Hepatocyte (in vitro differentiated cells): ENCODE measurements around the gene NEURL4. TPM values are rescaled to one million over a fixed set of nuclear protein-coding genes. Genes with fewer than 3 reads are reported as not detected.
"Not testable (repeated sequence)": the region's sequence is repeated elsewhere in the genome, so short reads cannot be mapped to it uniquely, and the experiment has no call there.

Experiments used
- DNase-seq: peaks from one replicate; pipeline ENCODE4 v3.0.0-alpha.2; 2016; ENCODE audit warnings: low spot score
- H2AFZ ChIP-seq: fragments of 200-600 bp; sonication (generic); 2 replicates; pipeline ENCODE4 v1.6.0; 2016; ENCODE audit warnings: antibody characterized with exemption, mild to moderate bottlenecking
- H3K27ac ChIP-seq: fragments of 200-600 bp; sonication (generic); 2 replicates; pipeline ENCODE4 v1.5.1; 2016; ENCODE audit warnings: mild to moderate bottlenecking
- H3K27me3 ChIP-seq: fragments of 200-600 bp; sonication (generic); 2 replicates; pipeline ENCODE4 v1.6.1; 2016
- H3K36me3 ChIP-seq: fragments of 200-600 bp; sonication (generic); replicated peaks from 2 replicates; pipeline ENCODE4 v1.5.1; 2016; ENCODE audit warnings: low read depth; ENCODE audit not compliant: insufficient read depth
- H3K4me1 ChIP-seq: fragments of 200-600 bp; sonication (generic); 2 replicates; pipeline ENCODE4 v1.5.1; 2016; ENCODE audit warnings: mild to moderate bottlenecking, moderate library complexity; ENCODE audit not compliant: insufficient read depth
- H3K4me2 ChIP-seq: fragments of 200-600 bp; sonication (generic); 2 replicates; pipeline ENCODE4 v1.6.0; 2016
- H3K4me3 ChIP-seq: fragments of 200-600 bp; sonication (generic); 2 replicates; pipeline ENCODE4 v1.5.1; 2016; ENCODE audit warnings: mild to moderate bottlenecking
- H3K79me2 ChIP-seq: fragments of 200-600 bp; sonication (generic); 2 replicates; pipeline ENCODE4 v1.6.0; 2017; ENCODE audit warnings: mild to moderate bottlenecking
- H3K9me2 ChIP-seq: fragments of 200-600 bp; sonication (generic); replicated peaks from 2 replicates; pipeline ENCODE4 v1.6.0; 2017; ENCODE audit warnings: mild to moderate bottlenecking; ENCODE audit not compliant: insufficient read depth
- H3K9me3 ChIP-seq: fragments of 200-600 bp; sonication (generic); 2 replicates; pipeline ENCODE4 v1.5.1; 2016; ENCODE audit warnings: low read depth, mild to moderate bottlenecking
- H4K20me1 ChIP-seq: fragments of 200-600 bp; sonication (generic); 2 replicates; pipeline ENCODE4 v1.6.0; 2016; ENCODE audit warnings: mild to moderate bottlenecking; ENCODE audit not compliant: insufficient read depth, poor library complexity, severe bottlenecking
- CTCF ChIP-seq: fragments of 200-600 bp; sonication (generic); IDR thresholded peaks from 2 replicates; pipeline ENCODE4 v1.5.1; 2016; ENCODE audit warnings: antibody characterized with exemption, mild to moderate bottlenecking; ENCODE audit not compliant: poor library complexity
- EZH2 ChIP-seq: fragments of 200-600 bp; sonication (generic); IDR thresholded peaks from 2 replicates; pipeline ENCODE4 v1.6.1; 2016; ENCODE audit warnings: antibody characterized with exemption, mild to moderate bottlenecking, borderline replicate concordance
- EZH2phosphoT487 ChIP-seq: fragments of 200-600 bp; sonication (generic); IDR thresholded peaks from one replicate; pipeline ENCODE4 v1.6.1; 2018; ENCODE audit warnings: antibody characterized with exemption, mild to moderate bottlenecking, low read depth, moderate library complexity; ENCODE audit not compliant: unreplicated experiment, severe bottlenecking
- WGBS: methylation state at CpG from one replicate; pipeline ENCODE4 v1.1.6; 2016; ENCODE audit warnings: low lambda C conversion rate; ENCODE audit errors: missing lambda C conversion rate; 5-methylcytosine and 5-hydroxymethylcytosine counted together
- polyA plus RNA-seq: library from polyadenylated mRNA; unstranded; fragments of >200 nt; fragmentation: Nextera tagmentation; extraction: Ambion mirVana; gene quantifications from 2 replicates; pipeline ENCODE4 v1.2.1, GENCODE V29; 2016
- total RNA-seq: library from RNA; depleted of rRNA; stranded (reverse); fragments of >200 nt; gene quantifications from 2 replicates; pipeline ENCODE4 v1.2.3, GENCODE V29; 2014

The NEURL4 gene
- total and polyA plus RNA-seq, 2 experiments from 2014 or later: 9.5 to 9.6 TPM

- Histone ChIP-seq H3K79me2 (no peaks in the 10 kb centered on the region), H2AFZ (no peak overlapping the region)
- TF ChIP-seq EZH2phosphoT487: no peak
- no peak for TF ChIP-seq CTCF
- no peak for TF ChIP-seq EZH2
Observed at GRCh38 chr17:7343250-7343649, 14.1 kb upstream of the NEURL4 start.

GRCh38 chr17:7341842-7342241 lies 12.7 kb upstream of the NEURL4 start:
- 95% methylated on average over 13 of the region's 13 CpGs for WGBS
- no peaks in the 10 kb centered on the region for H3K4me1 ChIP-seq
- no peak for TF ChIP-seq CTCF
- no peak for TF ChIP-seq EZH2phosphoT487
- TF ChIP-seq EZH2: no peak

More at GRCh38 chr17:7343250-7343649, 14.1 kb upstream of the NEURL4 start:
- no peaks in the 10 kb centered on the region for H4K20me1 ChIP-seq
- DNase-seq: no peak
- no peak overlapping the region for H3K4me3 ChIP-seq
- 84% methylated on average over 14 of the region's 15 CpGs for WGBS
- H3K9me3 ChIP-seq: no peaks in the 10 kb centered on the region
- H3K4me1 ChIP-seq: no peaks in the 10 kb centered on the region
- H3K27me3 ChIP-seq: no peaks in the 10 kb centered on the region
- H3K27ac ChIP-seq: no peak overlapping the region
- no peaks in the 10 kb centered on the region for H3K36me3 ChIP-seq
- H3K9me2 ChIP-seq: no peaks in the 10 kb centered on the region
- H3K4me2 ChIP-seq: no peak overlapping the region

GRCh38 chr17:7340179-7340578 lies 11.0 kb upstream of the NEURL4 start:
- Histone ChIP-seq H3K79me2 (no peaks in the 10 kb centered on the region), H3K4me3 (no peak overlapping the region), H3K27ac (no peak overlapping the region), H3K4me2 (no peak overlapping the region), H3K27me3 (no peaks in the 10 kb centered on the region), H3K4me1 (no peaks in the 10 kb centered on the region), H3K9me2 (no peaks in the 10 kb centered on the region), H2AFZ (no peak overlapping the region), H3K9me3 (no peaks in the 10 kb centered on the region), H3K36me3 (no peaks in the 10 kb centered on the region), H4K20me1 (no peaks in the 10 kb centered on the region)
- no peak for TF ChIP-seq EZH2
- no peak for TF ChIP-seq CTCF
- no peak for TF ChIP-seq EZH2phosphoT487
- 82% methylated on average over 2 of the region's 2 CpGs for WGBS
- DNase-seq: no peak

More at GRCh38 chr17:7341842-7342241, 12.7 kb upstream of the NEURL4 start:
- H4K20me1 ChIP-seq: no peaks in the 10 kb centered on the region
- H3K36me3 ChIP-seq: no peaks in the 10 kb centered on the region
- H3K9me2 ChIP-seq: no peaks in the 10 kb centered on the region
- no peak overlapping the region for H3K4me3 ChIP-seq
- H3K9me3 ChIP-seq: no peaks in the 10 kb centered on the region
- H3K79me2 ChIP-seq: no peaks in the 10 kb centered on the region
- DNase-seq: no peak
- no peak overlapping the region for H3K27ac ChIP-seq
- no peak overlapping the region for H2AFZ ChIP-seq
- H3K27me3 ChIP-seq: no peaks in the 10 kb centered on the region
- H3K4me2 ChIP-seq: no peak overlapping the region

GRCh38 chr17:7337600-7337999 lies 8.5 kb upstream of the NEURL4 start:
- H3K4me1 ChIP-seq, H4K20me1 ChIP-seq, H3K79me2 ChIP-seq, H3K4me2 ChIP-seq, H3K9me3 ChIP-seq, H2AFZ ChIP-seq, DNase-seq, H3K36me3 ChIP-seq, H3K27ac ChIP-seq, H3K4me3 ChIP-seq, H3K27me3 ChIP-seq, H3K9me2 ChIP-seq: not testable (repeated sequence)
- WGBS: 90% methylated on average over 7 of the region's 7 CpGs
